ENCODE results near the gene RAB11FIP2.

RAB11FIP2 gene

GRCh38 chr10:117956972-117957371, 89.8 kb downstream of the RAB11FIP2 start:
- Histone ChIP-seq H3K9me3 (ENCODE audit: control insufficient read depth, insufficient read depth, low read depth, low read length) (no peaks in the 10 kb centered on the region), H3K27ac (ENCODE audit: extremely low read depth, low read depth, low read length) (no peak overlapping the region), H3K36me3 (ENCODE audit: control insufficient read depth in 2 of 2, insufficient read depth in 1 of 2, low read length in 2 of 2) (no peaks in the 10 kb centered on the region), H3K4me3 (ENCODE audit: low read depth, low read length) (no peak overlapping the region), H3K4me1 (ENCODE audit: control insufficient read depth, insufficient read depth, low read length) (no peaks in the 10 kb centered on the region)
- TF ChIP-seq ZNF785 (tag by site-specific recombination; IDR thresholded peaks at IDR 0.05) (no peak), INSM2 (tag by site-specific recombination; IDR thresholded peaks at IDR 0.05) (no peak), ZNF510 (tag by site-specific recombination; IDR thresholded peaks at IDR 0.05; ENCODE audit: insufficient replicate concordance) (no peak)
- POLR2A ChIA-PET, result no interaction called here
- CTCF ChIA-PET, result no interaction called here

- Histone ChIP-seq H3K36me3 (ENCODE audit: control insufficient read depth in 2 of 2, insufficient read depth in 1 of 2, low read length in 2 of 2) (no peaks in the 10 kb centered on the region), H3K4me3 (ENCODE audit: low read depth, low read length) (no peak overlapping the region), H3K4me1 (ENCODE audit: control insufficient read depth, insufficient read depth, low read length) (no peaks in the 10 kb centered on the region), H3K9me3 (ENCODE audit: control insufficient read depth, insufficient read depth, low read depth, low read length) (no peaks in the 10 kb centered on the region), H3K27ac (ENCODE audit: extremely low read depth, low read depth, low read length) (no peak overlapping the region)
- ChIA-PET CTCF (no interaction called here), POLR2A (no interaction called here)
- TF ChIP-seq ZNF24 (tag by site-specific recombination; IDR thresholded peaks at IDR 0.05), result no peak
These were observed 91.6 kb downstream of the RAB11FIP2 start for GRCh38 chr10:117955176-117955575.
